Endometrial microvascular endothelial cells (primary cell): Measurements from ENCODE around the gene NME4. TPM values are rescaled to one million over a fixed set of nuclear protein-coding genes. Genes with fewer than 3 reads are reported as not detected.
"Not testable (repeated sequence)": the region's sequence is repeated elsewhere in the genome, so short reads cannot be mapped to it uniquely, and the experiment has no call there.

Source experiments
- in situ Hi-C: cut with HindIII; loops from 2 replicates; pipeline ENCODE4 v1.10.0; 2017; ENCODE audit warnings: low sequenced_read_pairs, low pct_unique_long_range_greater_than_20kb; ENCODE audit errors: inconsistent ontology term
- total RNA-seq: library from RNA; depleted of rRNA; stranded (reverse); fragments of >200 nt; gene quantifications from one replicate; pipeline ENCODE4 v1.2.3, GENCODE V29; 2015; ENCODE audit errors: inconsistent ontology term

NME4 gene
- total RNA-seq: 92.3 TPM

GRCh38 chr16:397135-397661 is at the start of gene NME4:
NME4 (plus strand) TSS chr16:397199; CDS start chr16:397223, 24 bp downstream.
- in situ Hi-C loops: no loop called here

GRCh38 chr16:347203-347602 is 49.8 kb upstream of the NME4 start:
- in situ Hi-C loops: no loop called here

- in situ Hi-C loops: not testable (repeated sequence)
Observed at GRCh38 chr16:348495-348894, 48.5 kb upstream of the NME4 start.

GRCh38 chr16:349211-349610 is 47.8 kb upstream of the NME4 start:
- in situ Hi-C loops: no loop called here

GRCh38 chr16:350203-350602 is 46.8 kb upstream of the NME4 start:
- in situ Hi-C loops: no loop called here

GRCh38 chr16:351804-352520 is 45.0 kb upstream of the NME4 start:
- in situ Hi-C loops: no loop called here

- in situ Hi-C loops: no loop called here
Observed at GRCh38 chr16:352547-353403, 44.2 kb upstream of the NME4 start, which contains the start of gene AXIN1. AXIN1 (minus strand) TSS chr16:352723; CDS start chr16:347025, 5,698 bp downstream.

- in situ Hi-C loops: no loop called here
Observed at GRCh38 chr16:353404-354290, 43.4 kb upstream of the NME4 start.

GRCh38 chr16:354291-354881 is 42.6 kb upstream of the NME4 start:
- in situ Hi-C loops: no loop called here

- in situ Hi-C loops: no loop called here
Observed at GRCh38 chr16:354971-355461, 42.0 kb upstream of the NME4 start.

- in situ Hi-C loops: no loop called here
Observed at GRCh38 chr16:356741-357140, 40.3 kb upstream of the NME4 start.

GRCh38 chr16:359067-359763 is 37.8 kb upstream of the NME4 start:
- in situ Hi-C loops: no loop called here

- in situ Hi-C loops: no loop called here
Observed at GRCh38 chr16:359871-360697, 36.9 kb upstream of the NME4 start.

GRCh38 chr16:360698-361336 is 36.2 kb upstream of the NME4 start:
- in situ Hi-C loops: no loop called here

GRCh38 chr16:361341-361871 is 35.6 kb upstream of the NME4 start:
- in situ Hi-C loops: no loop called here
